RPMI8226 (cell line): ENCODE results near the gene PIP4K2A.
"Not testable (repeated sequence)": the region's sequence is repeated elsewhere in the genome, so short reads cannot be mapped to it uniquely, and the experiment has no call there.

Source experiments
- DNase-seq: peaks from one replicate; pipeline ENCODE4 v3.0.0-alpha.2; 2015

PIP4K2A gene

DNA sequence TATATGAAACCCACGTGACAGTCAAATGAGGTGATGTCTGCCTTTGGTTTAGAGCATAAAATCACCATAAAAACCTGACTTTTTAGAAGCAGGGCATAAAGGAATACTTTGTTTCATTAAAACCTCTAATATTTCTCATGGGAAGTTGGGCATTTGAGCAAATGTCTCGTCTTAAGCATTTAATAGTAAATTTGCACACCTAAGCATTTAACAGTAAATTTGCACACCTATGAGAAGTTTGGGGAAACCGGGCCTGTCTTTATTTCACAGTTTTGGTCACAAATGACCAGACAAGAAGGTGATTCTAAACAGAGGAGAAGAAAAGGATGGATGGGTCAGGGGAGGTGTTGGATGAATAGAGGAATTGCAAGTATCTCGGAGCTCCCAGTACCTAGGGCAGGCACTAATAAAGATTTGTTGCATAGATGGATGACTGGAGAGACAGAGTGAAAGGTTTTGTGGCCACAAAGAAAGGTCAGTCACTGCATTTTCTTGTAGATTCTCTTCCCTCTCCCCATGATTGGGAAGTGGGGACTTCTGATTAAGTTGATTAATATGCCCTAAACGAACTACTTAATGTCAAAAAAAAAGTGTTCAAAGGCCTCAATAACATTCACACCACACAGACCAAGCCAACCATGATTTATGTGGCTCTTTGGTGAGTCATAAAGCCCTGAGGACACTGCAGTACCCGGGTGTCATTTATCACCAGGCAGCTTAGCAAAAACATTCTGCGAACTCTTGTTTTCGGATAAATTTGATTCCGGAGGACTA lies 210.9 kb downstream of the PIP4K2A start:
- DNase-seq, result no peak

GRCh38 chr10:22501863-22502262 lies 212.5 kb downstream of the PIP4K2A start:
- DNase-seq, result no peak

GRCh38 chr10:22501413-22501812 lies 213.0 kb downstream of the PIP4K2A start:
- no peak for DNase-seq

- DNase-seq, result no peak
These were observed 213.6 kb downstream of the PIP4K2A start for GRCh38 chr10:22500656-22501340.

DNA sequence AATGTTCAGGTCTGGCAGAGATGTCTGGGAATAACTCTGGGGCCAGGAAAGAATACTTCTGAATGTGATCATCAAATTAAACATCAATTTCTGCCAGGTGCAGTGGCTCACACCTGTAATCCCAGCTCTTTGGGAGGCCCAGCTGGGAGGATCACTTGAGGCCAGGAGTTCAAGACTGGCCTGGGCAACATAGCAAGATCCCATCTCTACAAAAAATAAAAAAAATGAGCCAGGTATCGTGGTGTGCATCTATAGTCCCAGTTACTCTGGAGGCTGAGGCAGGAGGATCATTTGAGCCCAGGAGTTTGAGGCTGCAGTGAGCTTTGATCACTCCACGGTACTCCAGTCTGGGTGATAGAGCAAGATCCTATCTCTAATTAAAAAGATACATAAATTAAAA lies 214.4 kb downstream of the PIP4K2A start:
- DNase-seq, result not testable (repeated sequence)

- DNase-seq, result no peak
These were observed 219.0 kb downstream of the PIP4K2A start for GRCh38 chr10:22495396-22495795.

DNA sequence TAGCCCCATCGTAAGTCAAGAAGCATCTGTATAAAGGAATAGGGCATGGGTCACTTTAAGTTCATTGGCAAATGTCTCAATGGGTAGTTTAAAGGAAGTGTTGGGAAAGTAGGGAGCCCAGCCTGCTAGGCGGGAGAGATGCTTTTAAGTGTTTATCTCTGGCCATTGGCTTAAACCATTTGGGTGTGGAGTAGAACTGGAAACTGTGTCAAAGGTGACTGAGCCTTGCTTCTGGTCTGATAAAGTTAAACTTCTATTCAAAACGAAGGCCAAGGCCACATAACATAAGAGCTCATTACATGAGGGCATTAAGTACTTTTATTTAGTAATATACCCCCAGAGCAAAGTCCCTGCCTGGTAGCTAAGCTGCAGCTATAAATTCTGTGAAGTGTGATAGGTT lies 220.4 kb downstream of the PIP4K2A start:
- DNase-seq, result no peak

- DNase-seq, result no peak
These were observed 222.3 kb downstream of the PIP4K2A start for GRCh38 chr10:22491931-22492615.

DNA sequence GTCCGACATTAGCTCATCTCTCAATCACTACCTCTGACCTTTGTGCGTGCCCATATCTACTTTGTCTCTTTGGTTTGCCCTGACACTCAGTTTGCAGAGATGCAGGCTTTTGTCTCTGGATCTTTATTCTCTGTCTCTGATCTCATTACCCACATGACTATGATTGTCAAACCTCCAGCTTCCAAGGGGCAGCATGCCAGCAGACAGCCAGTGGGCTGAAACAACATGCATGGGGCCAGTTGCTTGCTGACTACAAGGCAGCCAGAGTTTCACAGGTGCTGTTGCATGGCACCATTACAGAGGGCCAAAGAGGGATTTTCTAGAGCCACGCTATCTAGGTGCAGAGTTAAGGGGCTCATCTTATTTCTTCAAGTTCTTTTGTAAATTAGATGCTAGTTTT lies 222.9 kb downstream of the PIP4K2A start:
- DNase-seq, result no peak

- no peak for DNase-seq
These were observed 224.4 kb downstream of the PIP4K2A start for GRCh38 chr10:22489975-22490374.

GRCh38 chr10:22489467-22489866 lies 224.9 kb downstream of the PIP4K2A start:
- DNase-seq, result no peak

DNA sequence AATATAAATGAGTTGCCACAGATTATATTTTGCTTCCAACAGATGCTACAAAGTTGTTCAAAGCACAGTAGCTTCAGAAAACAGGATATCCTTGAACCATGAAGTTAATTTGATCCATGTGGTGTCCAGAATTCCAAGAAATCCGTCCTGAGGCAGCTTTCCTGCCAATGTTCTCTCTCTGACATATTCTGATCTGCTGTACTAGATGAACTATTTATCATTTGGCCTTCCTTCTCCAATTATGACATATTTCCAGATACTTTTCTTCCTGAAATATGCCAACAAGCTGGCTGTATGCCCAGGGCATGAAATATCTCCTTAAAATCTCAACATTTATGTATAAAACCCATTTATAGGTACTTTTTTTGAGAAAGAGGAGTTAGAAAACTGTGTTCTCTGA lies 227.9 kb downstream of the PIP4K2A start:
- no peak for DNase-seq
